Ascending aorta (tissue), 2 donors: ENCODE measurements around the gene VBP1. TPM values are rescaled to one million over a fixed set of nuclear protein-coding genes. Genes with fewer than 3 reads are reported as not detected.
"Not testable (repeated sequence)": the region's sequence is repeated elsewhere in the genome, so short reads cannot be mapped to it uniquely, and the experiment has no call there.

Experiments used
- DNase-seq, 2 donors: peaks; one replicate each; pipeline ENCODE4 v3.0.0-alpha.2; 2019; ENCODE audit warnings: low spot score in 2 of 2
- H3K27ac ChIP-seq, 2 donors: fragments of 200-600 bp; sonication (generic); one replicate each; pipeline ENCODE4 v1.5.1; 2016 to 2017; ENCODE audit warnings: mild to moderate bottlenecking in 1 of 2
- H3K27me3 ChIP-seq: fragments of 200-600 bp; sonication (generic); one replicate; pipeline ENCODE4 v1.5.1; 2017
- H3K36me3 ChIP-seq, 2 donors: fragments of 200-600 bp; sonication (generic); one replicate each; pipeline ENCODE4 v1.5.1; 2016
- H3K4me1 ChIP-seq, 2 donors: fragments of 200-600 bp; sonication (generic); one replicate each; pipeline ENCODE4 v1.5.1; 2016 to 2017; ENCODE audit warnings: mild to moderate bottlenecking in 1 of 2
- H3K4me3 ChIP-seq, 2 donors: fragments of 200-600 bp; sonication (generic); one replicate each; pipeline ENCODE4 v1.5.1; 2016 to 2017; ENCODE audit warnings: mild to moderate bottlenecking in 1 of 2
- H3K9me3 ChIP-seq, 2 donors: fragments of 200-600 bp; sonication (generic); one replicate each; pipeline ENCODE4 v1.5.1; 2016
- intact Hi-C: fragments of 100-400 bp; cut with DNase I; formaldehyde crosslinking; loops from one replicate; pipeline ENCODE4 v1.15.1; 2023
- total RNA-seq: library from RNA; depleted of rRNA; stranded (reverse); fragments of >200 nt; gene quantifications from one replicate; pipeline ENCODE4 v1.1.0, GENCODE V29; 2016
- TF ChIP-seq, protein P1 (sequence below), 3 experiments: fragments of 200-600 bp in 2 of 3; fragments of 450-650 bp in 1 of 3; sonication (generic) in 2 of 3; IDR thresholded peaks; one replicate each; pipeline ENCODE4 v1.5.1; 2016 to 2019; ENCODE audit warnings: antibody characterized with exemption in 3 of 3, mild to moderate bottlenecking in 1 of 3, moderate library complexity in 1 of 3

Gene VBP1
- total RNA-seq, 1 donor from 2014 or later, result 11.2 TPM

DNA sequence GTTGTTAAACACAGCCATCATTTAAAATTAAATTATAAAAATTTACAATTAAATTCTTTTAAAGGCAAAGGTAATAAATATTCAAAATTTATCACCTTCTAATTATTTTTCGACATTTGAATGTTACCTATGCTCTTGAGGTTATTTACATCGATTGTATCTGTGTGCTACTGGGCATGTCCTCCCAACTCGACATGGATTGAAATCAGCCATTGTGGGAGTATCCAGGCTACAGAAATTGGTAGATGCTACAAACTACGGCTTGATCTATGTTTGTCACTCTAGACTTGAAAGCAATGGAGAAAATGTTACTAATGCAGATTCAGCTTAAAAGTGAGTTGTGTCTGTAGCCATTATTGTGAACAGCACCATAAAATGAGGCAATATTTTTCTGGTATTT is 2.5 kb upstream of the VBP1 start:
- TF ChIP-seq, protein P1, sequence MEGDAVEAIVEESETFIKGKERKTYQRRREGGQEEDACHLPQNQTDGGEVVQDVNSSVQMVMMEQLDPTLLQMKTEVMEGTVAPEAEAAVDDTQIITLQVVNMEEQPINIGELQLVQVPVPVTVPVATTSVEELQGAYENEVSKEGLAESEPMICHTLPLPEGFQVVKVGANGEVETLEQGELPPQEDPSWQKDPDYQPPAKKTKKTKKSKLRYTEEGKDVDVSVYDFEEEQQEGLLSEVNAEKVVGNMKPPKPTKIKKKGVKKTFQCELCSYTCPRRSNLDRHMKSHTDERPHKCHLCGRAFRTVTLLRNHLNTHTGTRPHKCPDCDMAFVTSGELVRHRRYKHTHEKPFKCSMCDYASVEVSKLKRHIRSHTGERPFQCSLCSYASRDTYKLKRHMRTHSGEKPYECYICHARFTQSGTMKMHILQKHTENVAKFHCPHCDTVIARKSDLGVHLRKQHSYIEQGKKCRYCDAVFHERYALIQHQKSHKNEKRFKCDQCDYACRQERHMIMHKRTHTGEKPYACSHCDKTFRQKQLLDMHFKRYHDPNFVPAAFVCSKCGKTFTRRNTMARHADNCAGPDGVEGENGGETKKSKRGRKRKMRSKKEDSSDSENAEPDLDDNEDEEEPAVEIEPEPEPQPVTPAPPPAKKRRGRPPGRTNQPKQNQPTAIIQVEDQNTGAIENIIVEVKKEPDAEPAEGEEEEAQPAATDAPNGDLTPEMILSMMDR (IDR thresholded peaks at IDR 0.05), result no peak
- Histone ChIP-seq H3K4me3 (no peak overlapping the region), H3K36me3 (no peaks in the 10 kb centered on the region), H3K27me3 (no peaks in the 10 kb centered on the region), H3K27ac (no peak overlapping the region), H3K9me3 (no peaks in the 10 kb centered on the region), H3K4me1 (peaks cover 0 to 3% of the 10 kb centered on the region in 2 donors)
- intact Hi-C loops, result loop anchor here (10.0 kb wide), 1 partner anchor 119 kb away; no protein-coding TSS in a partner anchor
- DNase-seq, result no peak

DNA sequence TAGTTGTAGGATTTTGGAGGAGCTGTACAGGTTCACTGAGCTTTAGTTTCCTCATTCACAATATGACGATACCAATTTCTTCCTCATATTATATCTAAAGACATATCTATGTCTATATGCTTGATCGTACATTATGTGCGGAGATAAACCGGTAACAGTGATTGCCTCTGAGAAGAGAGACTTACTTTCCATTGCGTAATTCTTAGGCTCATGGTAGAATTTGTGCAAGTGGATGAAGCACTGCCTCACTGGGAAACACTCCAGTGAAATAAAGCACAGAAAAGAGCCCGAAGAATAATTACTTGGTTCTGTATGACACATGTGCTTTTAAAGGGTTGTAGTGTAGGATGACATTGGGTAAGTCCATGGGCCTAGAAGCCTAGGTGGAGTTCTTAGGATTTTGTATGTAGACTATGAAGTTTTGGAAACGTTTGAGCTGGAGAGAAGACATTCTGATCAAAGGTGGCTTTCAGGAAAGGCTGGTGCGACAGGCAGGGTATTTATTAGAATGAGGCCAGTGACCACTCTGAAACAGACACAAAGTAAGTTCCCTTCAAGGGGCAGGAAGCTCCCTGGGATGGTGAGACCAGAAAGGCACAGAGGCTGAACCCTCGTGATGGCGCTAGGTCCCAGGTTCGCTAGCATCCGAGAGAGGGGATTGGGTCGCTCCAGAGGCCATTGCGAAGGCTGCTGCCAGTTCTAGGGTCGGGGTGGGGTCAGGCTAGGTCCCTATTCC is 649 bp upstream of the VBP1 start:
- H3K36me3 ChIP-seq, result peaks cover 0 to 3% of the 10 kb centered on the region in 2 donors
- no peaks in the 10 kb centered on the region for H3K9me3 ChIP-seq
- intact Hi-C loops, result loop anchor here (2.0 to 10.0 kb wide), 5 partner anchors 121 to 667 kb away; partner anchors contain the start of genes BRCC3, CMC4, MTCP1 and VAMP7
- no peaks in the 10 kb centered on the region for H3K27me3 ChIP-seq
- H3K4me3 ChIP-seq, result peak overlapping the region; percentile 72 to 87
- H3K4me1 ChIP-seq, result peaks cover 0 to 3% of the 10 kb centered on the region in 2 donors
- peak overlapping the region; percentile 84 to 92 for H3K27ac ChIP-seq
- no peak for DNase-seq
- TF ChIP-seq, protein P1 (IDR thresholded peaks at IDR 0.05), result no peak

DNA sequence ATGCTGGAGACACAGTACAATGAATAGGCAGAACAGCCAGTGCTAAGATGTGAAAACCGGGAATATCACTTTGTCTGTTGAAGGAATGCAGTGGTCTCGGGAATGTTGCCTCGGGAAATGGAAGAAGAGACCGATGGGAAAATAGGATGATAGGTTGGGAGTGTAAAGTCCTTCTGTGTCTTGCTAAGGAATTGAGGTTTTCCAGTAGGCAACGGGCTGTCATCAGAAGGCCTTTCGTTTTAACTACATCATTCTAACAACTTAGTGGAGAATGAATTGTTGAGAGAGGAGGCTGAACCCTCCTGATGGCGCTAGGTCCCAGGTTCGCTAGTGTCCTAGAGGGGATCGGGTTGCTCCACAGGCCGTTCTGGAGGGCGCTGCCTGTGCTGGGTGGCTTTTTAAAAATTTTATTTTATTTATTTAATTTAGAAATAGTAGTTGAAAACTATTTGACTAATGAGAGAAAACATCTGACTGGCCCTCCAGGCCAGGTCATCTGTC is 730 bp downstream of the VBP1 start:
- Histone ChIP-seq H3K4me3 (peak overlapping the region; percentile 72 to 87), H3K36me3 (peaks cover 0 to 4% of the 10 kb centered on the region in 2 donors), H3K9me3 (no peaks in the 10 kb centered on the region), H3K4me1 (peaks cover 0 to 3% of the 10 kb centered on the region in 2 donors), H3K27ac (peak overlapping the region; percentile 90 to 92), H3K27me3 (no peaks in the 10 kb centered on the region)
- intact Hi-C loops, result loop anchor here (2.0 to 10.0 kb wide), 5 partner anchors 122 to 665 kb away; partner anchors contain the start of genes BRCC3, CMC4, MTCP1 and VAMP7
- TF ChIP-seq, protein P1 (IDR thresholded peaks at IDR 0.05), result no peak
- no peak for DNase-seq

DNA sequence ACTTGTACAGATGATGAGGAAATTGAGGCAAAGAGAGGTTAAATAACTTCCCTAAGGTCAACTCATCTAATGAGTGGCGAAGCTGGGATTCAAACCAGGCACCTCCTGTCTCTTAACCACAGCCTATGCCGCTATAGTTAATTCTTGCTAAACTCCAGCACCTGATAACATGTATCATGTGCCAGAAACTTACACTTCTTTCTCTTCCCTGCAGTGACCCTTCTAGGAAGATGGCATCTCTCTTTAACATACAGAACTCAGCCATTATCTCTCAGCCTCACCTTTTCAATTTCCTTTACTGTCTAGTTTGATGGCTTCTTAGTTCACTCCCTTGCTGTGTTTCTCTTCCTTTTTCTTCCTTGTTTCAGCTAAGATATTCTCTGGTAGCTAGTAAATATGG is 2.5 kb downstream of the VBP1 start:
- no peak overlapping the region for H3K4me3 ChIP-seq
- H3K27me3 ChIP-seq, result no peaks in the 10 kb centered on the region
- intact Hi-C loops, result loop anchor here (5.0 to 10.0 kb wide), 4 partner anchors 124 to 664 kb away; partner anchors contain the start of genes BRCC3, CMC4, MTCP1 and VAMP7
- no peak for DNase-seq
- H3K27ac ChIP-seq, result no peak overlapping the region
- TF ChIP-seq, protein P1 (IDR thresholded peaks at IDR 0.05), result no peak
- H3K4me1 ChIP-seq, result peaks cover 0 to 3% of the 10 kb centered on the region in 2 donors
- no peaks in the 10 kb centered on the region for H3K9me3 ChIP-seq
- H3K36me3 ChIP-seq, result peaks cover 0 to 4% of the 10 kb centered on the region in 2 donors

DNA sequence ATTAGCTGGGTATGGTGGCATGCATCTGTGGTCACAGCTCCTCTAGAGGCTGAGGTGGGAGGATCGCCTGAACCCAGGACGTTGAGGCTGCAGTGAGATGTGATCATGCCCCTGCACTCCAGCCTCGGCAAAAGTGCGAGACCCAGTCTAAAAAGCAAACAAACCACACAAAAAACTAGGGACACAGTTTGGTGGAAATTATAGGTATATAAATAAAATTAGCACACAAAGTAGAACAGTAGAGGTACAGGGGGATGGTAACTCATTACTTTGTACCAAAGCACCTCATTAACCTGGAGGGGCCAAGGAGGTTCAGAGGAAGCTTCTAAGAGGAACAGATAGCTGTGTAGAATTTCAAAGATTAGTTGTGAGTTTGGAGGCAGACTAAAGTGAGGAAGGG is 5.1 kb downstream of the VBP1 start:
- TF ChIP-seq, protein P1 (IDR thresholded peaks at IDR 0.05), result no peak
- Histone ChIP-seq H3K36me3 (peaks cover 0 to 4% of the 10 kb centered on the region in 2 donors), H3K9me3 (no peaks in the 10 kb centered on the region), H3K4me1 (peaks cover 0 to 3% of the 10 kb centered on the region in 2 donors), H3K4me3 (no peak overlapping the region), H3K27ac (no peak overlapping the region), H3K27me3 (no peaks in the 10 kb centered on the region)
- intact Hi-C loops, result no loop called here
- no peak for DNase-seq

DNA sequence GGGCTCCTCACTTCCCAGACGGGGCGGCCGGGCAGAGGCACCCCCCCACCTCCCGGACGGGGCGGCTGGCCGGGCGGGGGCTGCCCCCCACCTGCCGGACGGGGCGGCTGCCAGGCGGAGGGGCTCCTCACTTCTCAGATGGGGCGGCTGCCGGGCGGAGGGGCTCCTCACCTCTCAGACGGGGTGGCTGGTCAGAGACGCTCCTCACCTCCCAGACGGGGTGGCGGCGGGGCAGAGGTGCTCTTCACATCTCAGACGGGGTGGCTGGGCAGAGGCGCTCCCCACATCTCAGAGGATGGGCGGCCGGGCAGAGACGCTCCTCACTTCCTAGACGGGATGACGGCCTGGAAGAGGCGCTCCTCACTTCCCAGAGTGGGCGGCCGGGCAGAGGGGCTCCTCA is 7.5 kb downstream of the VBP1 start:
- DNase-seq, intact Hi-C loops, H3K4me1 ChIP-seq, H3K9me3 ChIP-seq, H3K27ac ChIP-seq, H3K27me3 ChIP-seq, H3K4me3 ChIP-seq: not testable (repeated sequence)
- peaks cover 0 to 17% of the 10 kb centered on the region in 2 donors for H3K36me3 ChIP-seq
